Vagina (tissue), 2 donors: ENCODE data around the gene TGFBR3L. TPM values are rescaled to one million over a fixed set of nuclear protein-coding genes. Genes with fewer than 3 reads are reported as not detected.
A peak's percentile ranks its signal among the peaks of the same experiment; 100 is the strongest.

Experiments
- DNase-seq, 2 donors: peaks; one replicate each; pipeline ENCODE4 v3.0.0-alpha.2; 2017; ENCODE audit errors: extremely low spot score in 2 of 2
- H3K27ac ChIP-seq: fragments of 200-600 bp; sonication (generic); one replicate; pipeline ENCODE4 v1.5.1; 2019
- H3K27me3 ChIP-seq: fragments of 200-600 bp; sonication (generic); one replicate; pipeline ENCODE4 v1.5.1; 2019
- H3K36me3 ChIP-seq, 2 donors: fragments of 200-600 bp; sonication (generic); one replicate each; pipeline ENCODE4 v1.5.1; 2017 to 2019
- H3K4me1 ChIP-seq: fragments of 200-600 bp; sonication (generic); one replicate; pipeline ENCODE4 v1.5.1; 2019
- H3K4me3 ChIP-seq, 2 donors: fragments of 200-600 bp; sonication (generic); 1 replicate in 1 of 2; 2 replicates in 1 of 2; pipeline ENCODE4 v1.5.1; 2016 to 2019
- H3K9me3 ChIP-seq: fragments of 200-600 bp; sonication (generic); one replicate; pipeline ENCODE4 v1.5.1; 2019
- CTCF ChIP-seq, 3 experiments: fragments of 450-650 bp in 2 of 3; fragments of 200-600 bp in 1 of 3; sonication (generic) in 1 of 3; IDR thresholded peaks; one replicate each; pipeline ENCODE4 v1.5.1; 2017 to 2019; ENCODE audit warnings: antibody characterized with exemption in 3 of 3, mild to moderate bottlenecking in 2 of 3, moderate library complexity in 2 of 3
- POLR2A ChIP-seq, 2 donors: fragments of 450-650 bp; IDR thresholded peaks; one replicate each; pipeline ENCODE4 v1.6.1; 2017; ENCODE audit warnings: antibody characterized with exemption in 2 of 2, mild to moderate bottlenecking in 2 of 2, moderate library complexity in 2 of 2
- POLR2AphosphoS5 ChIP-seq, 2 donors: sonication (generic); formaldehyde crosslinking; IDR thresholded peaks; one replicate each; pipeline ENCODE4 v1.9.0; 2017; ENCODE audit warnings: antibody characterized with exemption in 2 of 2, mild to moderate bottlenecking in 2 of 2, low read depth in 1 of 2; ENCODE audit not compliant: insufficient read depth in 1 of 2
- intact Hi-C: fragments of 100-400 bp; cut with DNase I; formaldehyde crosslinking; loops from one replicate; pipeline ENCODE4 v1.15.1; 2023
- total RNA-seq: library from RNA; depleted of rRNA; stranded (reverse); fragments of >200 nt; gene quantifications from one replicate; pipeline ENCODE4 v1.2.3, GENCODE V29; 2016

TGFBR3L gene
- total RNA-seq, 1 donor from 2014 or later = 1.5 TPM

GRCh38 chr19:7918615-7919421 lies 4.2 kb downstream of the TGFBR3L start:
- Histone ChIP-seq H3K4me3 (peak overlapping the region in 1 of 2 donors; percentile 48), H3K27me3 (no peaks in the 10 kb centered on the region), H3K4me1 (peaks cover 74% of the 10 kb centered on the region), H3K27ac (peak overlapping the region; percentile 86), H3K9me3 (no peaks in the 10 kb centered on the region), H3K36me3 (peaks cover 0 to 20% of the 10 kb centered on the region in 2 donors)
- DNase-seq = no peak
- intact Hi-C loops = loop anchor here (10.0 kb wide), 1 partner anchor 86 kb away; the partner anchor contains the start of gene ELAVL1
- TF ChIP-seq POLR2AphosphoS5 (IDR thresholded peaks at IDR 0.05; ENCODE audit: insufficient read depth in 1 of 2, low read depth in 1 of 2) (no peak), POLR2A (IDR thresholded peaks at IDR 0.05) (no peak), CTCF (IDR thresholded peaks at IDR 0.05) (no peak)

- no peaks in the 10 kb centered on the region for H3K27me3 ChIP-seq
- DNase-seq = peak in 1 of 2 donors; percentile 97
- no peak for TF ChIP-seq CTCF (IDR thresholded peaks at IDR 0.05)
- TF ChIP-seq POLR2A (IDR thresholded peaks at IDR 0.05) = peak in 1 of 2 donors; percentile 55
- peak; percentile 83 to 86 for TF ChIP-seq POLR2AphosphoS5 (IDR thresholded peaks at IDR 0.05; ENCODE audit: insufficient read depth in 1 of 2, low read depth in 1 of 2)
- intact Hi-C loops = loop anchor here (10.0 kb wide), 1 partner anchor 85 kb away; the partner anchor contains the start of gene ELAVL1
- H3K9me3 ChIP-seq = no peaks in the 10 kb centered on the region
- H3K27ac ChIP-seq = peak within 1 kb of the TSS; percentile 89
- H3K4me1 ChIP-seq = peaks cover 84% of the 10 kb centered on the region
- peak within 1 kb of the TSS; percentile 61 to 78 for H3K4me3 ChIP-seq
- peaks cover 0 to 20% of the 10 kb centered on the region in 2 donors for H3K36me3 ChIP-seq
Measured at GRCh38 chr19:7919610-7920518, 5.2 kb downstream of the TGFBR3L start, which contains the start of gene SNAPC2. TSS of gene SNAPC2 (plus strand) at chr19:7920338. CDS start at chr19:7920367, 29 bp downstream.

GRCh38 chr19:7920519-7921301 lies 6.1 kb downstream of the TGFBR3L start:
- DNase-seq = peak; percentile 99
- H3K27me3 ChIP-seq = no peaks in the 10 kb centered on the region
- intact Hi-C loops = no loop called here
- TF ChIP-seq POLR2AphosphoS5 (IDR thresholded peaks at IDR 0.05; ENCODE audit: insufficient read depth in 1 of 2, low read depth in 1 of 2) (peak; percentile 8 to 79), POLR2A (IDR thresholded peaks at IDR 0.05) (peak in 1 of 2 donors; percentile 64), CTCF (IDR thresholded peaks at IDR 0.05) (no peak)
- peak overlapping the region; percentile 61 to 78 for H3K4me3 ChIP-seq
- peak overlapping the region; percentile 89 for H3K27ac ChIP-seq
- H3K4me1 ChIP-seq = peaks cover 82% of the 10 kb centered on the region
- H3K9me3 ChIP-seq = no peaks in the 10 kb centered on the region
- H3K36me3 ChIP-seq = peaks cover 0 to 20% of the 10 kb centered on the region in 2 donors

GRCh38 chr19:7921302-7921966 lies 6.8 kb downstream of the TGFBR3L start:
- H3K27me3 ChIP-seq = no peaks in the 10 kb centered on the region
- H3K27ac ChIP-seq = peak overlapping the region; percentile 89
- H3K36me3 ChIP-seq = peaks cover 0 to 20% of the 10 kb centered on the region in 2 donors
- H3K4me1 ChIP-seq = peaks cover 79% of the 10 kb centered on the region
- H3K4me3 ChIP-seq = peak overlapping the region; percentile 51 to 71
- intact Hi-C loops = no loop called here
- DNase-seq = no peak
- TF ChIP-seq POLR2AphosphoS5 (IDR thresholded peaks at IDR 0.05; ENCODE audit: insufficient read depth in 1 of 2, low read depth in 1 of 2) (no peak), CTCF (IDR thresholded peaks at IDR 0.05) (no peak), POLR2A (IDR thresholded peaks at IDR 0.05) (no peak)
- H3K9me3 ChIP-seq = no peaks in the 10 kb centered on the region
